Measurements from ENCODE around the gene ISOC2.

DNA sequence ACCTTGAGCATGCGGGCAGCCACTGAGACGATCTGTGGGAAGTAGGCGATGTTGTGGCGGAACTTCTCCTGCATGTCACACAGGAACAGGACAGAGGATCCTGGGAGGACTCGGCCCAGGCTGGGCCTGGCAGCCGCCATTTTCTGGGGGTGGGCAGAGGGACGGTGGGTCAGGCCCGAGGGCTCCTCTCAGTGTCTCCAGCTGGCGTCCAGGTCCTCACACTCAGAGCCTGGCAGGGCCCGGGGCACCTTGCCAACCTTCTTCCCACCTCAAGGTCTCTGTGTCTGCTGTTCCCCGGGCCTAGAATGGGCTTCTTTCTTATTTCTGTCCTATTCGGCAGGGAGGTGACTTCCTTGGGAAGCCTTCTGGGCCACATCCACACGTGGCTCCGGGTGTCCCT is 5.1 kb downstream of the ISOC2 start:
- TF ChIP-seq POLR2A (IDR thresholded peaks at IDR 0.05; ENCODE audit: low read length): no peak
- no peak for TF ChIP-seq GATA1 (IDR thresholded peaks at IDR 0.05; ENCODE audit: low read depth, low read length)

Measured in erythroblast (primary cell).